ENCODE data around the gene KCNK7. TPM values are rescaled to one million over a fixed set of nuclear protein-coding genes. Genes with fewer than 3 reads are reported as not detected.

KCNK7 gene
- total RNA-seq, 1 donor: 1.7 TPM

- H3K4me3 ChIP-seq (ENCODE audit: low read length): no peak overlapping the region
- peaks cover 18% of the 10 kb centered on the region for H3K4me1 ChIP-seq (ENCODE audit: insufficient read depth, low read length)
- H3K27me3 ChIP-seq (ENCODE audit: insufficient read depth, low read length): no peaks in the 10 kb centered on the region
- H3K9me3 ChIP-seq (ENCODE audit: low read depth, low read length): no peaks in the 10 kb centered on the region
These were observed 23.8 kb upstream of the KCNK7 start for GRCh38 chr11:65619281-65619928.

- no peaks in the 10 kb centered on the region for H3K27me3 ChIP-seq (ENCODE audit: insufficient read depth, low read length)
- H3K4me1 ChIP-seq (ENCODE audit: insufficient read depth, low read length): peaks cover 18% of the 10 kb centered on the region
- H3K9me3 ChIP-seq (ENCODE audit: low read depth, low read length): no peaks in the 10 kb centered on the region
- no peak overlapping the region for H3K4me3 ChIP-seq (ENCODE audit: low read length)
These were observed 23.2 kb upstream of the KCNK7 start for GRCh38 chr11:65618763-65619162.

GRCh38 chr11:65617990-65618751, 22.6 kb upstream of the KCNK7 start:
- no peaks in the 10 kb centered on the region for H3K9me3 ChIP-seq (ENCODE audit: low read depth, low read length)
- peaks cover 20% of the 10 kb centered on the region for H3K4me1 ChIP-seq (ENCODE audit: insufficient read depth, low read length)
- no peak overlapping the region for H3K4me3 ChIP-seq (ENCODE audit: low read length)
- H3K27me3 ChIP-seq (ENCODE audit: insufficient read depth, low read length): no peaks in the 10 kb centered on the region

GRCh38 chr11:65617136-65617850, 21.7 kb upstream of the KCNK7 start:
- no peak overlapping the region for H3K4me3 ChIP-seq (ENCODE audit: low read length)
- H3K27me3 ChIP-seq (ENCODE audit: insufficient read depth, low read length): no peaks in the 10 kb centered on the region
- peaks cover 28% of the 10 kb centered on the region for H3K4me1 ChIP-seq (ENCODE audit: insufficient read depth, low read length)
- no peaks in the 10 kb centered on the region for H3K9me3 ChIP-seq (ENCODE audit: low read depth, low read length)

- Histone ChIP-seq H3K27me3 (ENCODE audit: insufficient read depth, low read length) (no peaks in the 10 kb centered on the region), H3K4me1 (ENCODE audit: insufficient read depth, low read length) (peaks cover 35% of the 10 kb centered on the region), H3K4me3 (ENCODE audit: low read length) (peak overlapping the region; percentile 78), H3K9me3 (ENCODE audit: low read depth, low read length) (no peaks in the 10 kb centered on the region)
These were observed 21.0 kb upstream of the KCNK7 start for GRCh38 chr11:65616575-65617001.

GRCh38 chr11:65615950-65616574, 20.5 kb upstream of the KCNK7 start:
- Histone ChIP-seq H3K4me3 (ENCODE audit: low read length) (peak overlapping the region; percentile 78), H3K27me3 (ENCODE audit: insufficient read depth, low read length) (no peaks in the 10 kb centered on the region), H3K9me3 (ENCODE audit: low read depth, low read length) (no peaks in the 10 kb centered on the region), H3K4me1 (ENCODE audit: insufficient read depth, low read length) (peaks cover 41% of the 10 kb centered on the region)

- no peaks in the 10 kb centered on the region for H3K27me3 ChIP-seq (ENCODE audit: insufficient read depth, low read length)
- peaks cover 47% of the 10 kb centered on the region for H3K4me1 ChIP-seq (ENCODE audit: insufficient read depth, low read length)
- peak within 1 kb of the TSS; percentile 92 for H3K4me3 ChIP-seq (ENCODE audit: low read length)
- no peaks in the 10 kb centered on the region for H3K9me3 ChIP-seq (ENCODE audit: low read depth, low read length)
These were observed 19.8 kb upstream of the KCNK7 start, which contains the start of gene PCNX3 for GRCh38 chr11:65615229-65615949. TSS of gene PCNX3 (plus strand) at chr11:65615776. CDS start at chr11:65616312, 536 bp downstream.

- no peaks in the 10 kb centered on the region for H3K9me3 ChIP-seq (ENCODE audit: low read depth, low read length)
- no peaks in the 10 kb centered on the region for H3K27me3 ChIP-seq (ENCODE audit: insufficient read depth, low read length)
- H3K4me1 ChIP-seq (ENCODE audit: insufficient read depth, low read length): peaks cover 60% of the 10 kb centered on the region
- H3K4me3 ChIP-seq (ENCODE audit: low read length): peak overlapping the region; percentile 92
These were observed 17.7 kb upstream of the KCNK7 start for GRCh38 chr11:65613091-65613928.

- peak overlapping the region; percentile 92 for H3K4me3 ChIP-seq (ENCODE audit: low read length)
- no peaks in the 10 kb centered on the region for H3K9me3 ChIP-seq (ENCODE audit: low read depth, low read length)
- peaks cover 60% of the 10 kb centered on the region for H3K4me1 ChIP-seq (ENCODE audit: insufficient read depth, low read length)
- H3K27me3 ChIP-seq (ENCODE audit: insufficient read depth, low read length): no peaks in the 10 kb centered on the region
These were observed 17.1 kb upstream of the KCNK7 start for GRCh38 chr11:65612691-65613090.

- Histone ChIP-seq H3K27me3 (ENCODE audit: insufficient read depth, low read length) (no peaks in the 10 kb centered on the region), H3K4me1 (ENCODE audit: insufficient read depth, low read length) (peaks cover 54% of the 10 kb centered on the region), H3K4me3 (ENCODE audit: low read length) (peak overlapping the region; percentile 92), H3K9me3 (ENCODE audit: low read depth, low read length) (no peaks in the 10 kb centered on the region)
These were observed 16.4 kb upstream of the KCNK7 start for GRCh38 chr11:65611758-65612603.

- Histone ChIP-seq H3K4me3 (ENCODE audit: low read length) (peak overlapping the region; percentile 92), H3K27me3 (ENCODE audit: insufficient read depth, low read length) (no peaks in the 10 kb centered on the region), H3K9me3 (ENCODE audit: low read depth, low read length) (no peaks in the 10 kb centered on the region), H3K4me1 (ENCODE audit: insufficient read depth, low read length) (peaks cover 46% of the 10 kb centered on the region)
These were observed 15.6 kb upstream of the KCNK7 start for GRCh38 chr11:65611028-65611757.

GRCh38 chr11:65610404-65610803, 14.8 kb upstream of the KCNK7 start:
- peak overlapping the region; percentile 92 for H3K4me3 ChIP-seq (ENCODE audit: low read length)
- peaks cover 45% of the 10 kb centered on the region for H3K4me1 ChIP-seq (ENCODE audit: insufficient read depth, low read length)
- H3K27me3 ChIP-seq (ENCODE audit: insufficient read depth, low read length): no peaks in the 10 kb centered on the region
- no peaks in the 10 kb centered on the region for H3K9me3 ChIP-seq (ENCODE audit: low read depth, low read length)

Data from mononuclear cell (primary cell).